Measurements from ENCODE around the gene ABCA12.
"Not testable (repeated sequence)": the region's sequence is repeated elsewhere in the genome, so short reads cannot be mapped to it uniquely, and the experiment has no call there.

ABCA12 gene, protein sequence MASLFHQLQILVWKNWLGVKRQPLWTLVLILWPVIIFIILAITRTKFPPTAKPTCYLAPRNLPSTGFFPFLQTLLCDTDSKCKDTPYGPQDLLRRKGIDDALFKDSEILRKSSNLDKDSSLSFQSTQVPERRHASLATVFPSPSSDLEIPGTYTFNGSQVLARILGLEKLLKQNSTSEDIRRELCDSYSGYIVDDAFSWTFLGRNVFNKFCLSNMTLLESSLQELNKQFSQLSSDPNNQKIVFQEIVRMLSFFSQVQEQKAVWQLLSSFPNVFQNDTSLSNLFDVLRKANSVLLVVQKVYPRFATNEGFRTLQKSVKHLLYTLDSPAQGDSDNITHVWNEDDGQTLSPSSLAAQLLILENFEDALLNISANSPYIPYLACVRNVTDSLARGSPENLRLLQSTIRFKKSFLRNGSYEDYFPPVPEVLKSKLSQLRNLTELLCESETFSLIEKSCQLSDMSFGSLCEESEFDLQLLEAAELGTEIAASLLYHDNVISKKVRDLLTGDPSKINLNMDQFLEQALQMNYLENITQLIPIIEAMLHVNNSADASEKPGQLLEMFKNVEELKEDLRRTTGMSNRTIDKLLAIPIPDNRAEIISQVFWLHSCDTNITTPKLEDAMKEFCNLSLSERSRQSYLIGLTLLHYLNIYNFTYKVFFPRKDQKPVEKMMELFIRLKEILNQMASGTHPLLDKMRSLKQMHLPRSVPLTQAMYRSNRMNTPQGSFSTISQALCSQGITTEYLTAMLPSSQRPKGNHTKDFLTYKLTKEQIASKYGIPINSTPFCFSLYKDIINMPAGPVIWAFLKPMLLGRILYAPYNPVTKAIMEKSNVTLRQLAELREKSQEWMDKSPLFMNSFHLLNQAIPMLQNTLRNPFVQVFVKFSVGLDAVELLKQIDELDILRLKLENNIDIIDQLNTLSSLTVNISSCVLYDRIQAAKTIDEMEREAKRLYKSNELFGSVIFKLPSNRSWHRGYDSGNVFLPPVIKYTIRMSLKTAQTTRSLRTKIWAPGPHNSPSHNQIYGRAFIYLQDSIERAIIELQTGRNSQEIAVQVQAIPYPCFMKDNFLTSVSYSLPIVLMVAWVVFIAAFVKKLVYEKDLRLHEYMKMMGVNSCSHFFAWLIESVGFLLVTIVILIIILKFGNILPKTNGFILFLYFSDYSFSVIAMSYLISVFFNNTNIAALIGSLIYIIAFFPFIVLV (N-terminal part only)

DNA sequence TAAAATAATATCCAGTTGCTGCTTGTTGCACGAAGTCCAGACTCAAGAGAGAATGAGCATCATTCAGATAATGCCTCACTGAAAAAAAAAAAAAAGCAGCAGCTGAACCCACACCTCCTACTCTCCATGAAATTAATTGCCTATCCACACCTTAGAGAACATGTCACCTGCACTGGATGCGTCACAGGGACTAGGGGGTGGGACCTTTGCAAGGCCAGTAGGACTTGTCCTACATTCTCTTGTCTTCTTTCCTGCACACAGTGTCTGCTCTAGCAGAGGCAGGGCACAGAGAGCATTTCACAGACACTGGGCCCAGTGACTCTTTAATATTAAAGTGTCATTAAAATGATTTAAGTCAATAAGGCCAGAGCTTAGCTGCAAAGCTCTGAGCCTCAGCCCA lies at the start of gene ABCA12:
Gene ABCA12, minus strand, starts transcription at position 148 of the 400 bp plus-strand sequence. CDS start 418 bp downstream, outside the sequence.
- DNase-seq: no peak

DNA sequence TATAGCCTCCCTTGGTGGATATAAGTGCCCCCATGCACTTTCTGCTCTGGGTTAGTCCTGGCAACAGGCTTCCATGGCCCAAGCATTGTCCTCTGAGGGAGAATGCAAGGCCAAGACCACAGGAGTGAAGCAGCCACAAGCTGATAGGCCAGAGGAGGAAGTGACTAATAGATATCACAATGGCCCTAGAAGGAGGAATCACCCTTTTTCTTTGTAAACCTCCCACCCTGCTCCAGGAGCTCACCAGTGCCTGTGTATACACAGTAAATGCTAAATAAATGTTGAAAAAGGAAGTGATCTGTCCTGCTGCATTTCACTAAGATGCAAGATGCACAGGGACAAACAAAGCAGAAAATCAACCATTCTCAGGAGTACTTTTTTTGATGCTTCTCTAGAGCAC lies 49.7 kb upstream of the ABCA12 start:
- no peak for DNase-seq

DNA sequence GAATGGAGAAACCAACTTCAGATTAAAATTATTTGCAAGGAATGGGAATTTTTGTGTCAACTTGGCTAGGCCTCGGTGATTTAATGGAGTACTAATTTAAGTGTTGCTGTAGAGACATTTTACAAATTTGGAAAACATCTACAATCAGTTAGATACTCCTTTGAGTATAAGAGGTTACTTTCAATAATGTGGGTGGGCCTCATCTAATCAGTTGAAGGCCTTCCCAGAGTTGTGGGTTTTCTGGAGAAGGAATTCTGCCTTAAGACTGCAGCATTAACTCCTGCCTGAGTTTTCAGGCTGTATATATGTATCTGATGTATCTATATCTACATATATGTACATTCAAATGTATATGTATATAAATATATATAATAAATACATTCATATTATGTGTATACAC lies 47.6 kb upstream of the ABCA12 start:
- DNase-seq: no peak

DNA sequence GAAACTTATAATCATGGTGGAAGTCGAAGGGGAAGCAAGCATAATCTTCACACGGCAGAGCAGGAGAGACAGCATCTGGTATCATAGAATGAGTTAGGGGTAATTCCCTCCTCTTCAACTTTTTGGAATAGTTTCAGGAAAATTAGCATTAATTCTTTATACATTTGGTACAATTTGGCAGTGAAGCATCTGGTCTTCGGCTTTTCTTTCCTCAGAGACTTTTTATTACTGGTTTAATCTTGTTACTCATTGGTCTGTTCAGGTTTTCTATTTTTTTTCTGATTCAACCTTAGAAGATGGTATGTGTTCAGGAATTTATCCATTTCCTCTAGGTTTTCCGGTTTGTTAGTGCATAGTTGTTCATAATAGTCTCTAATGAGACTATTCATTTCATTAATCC lies 39.7 kb upstream of the ABCA12 start:
- no peak for DNase-seq

DNA sequence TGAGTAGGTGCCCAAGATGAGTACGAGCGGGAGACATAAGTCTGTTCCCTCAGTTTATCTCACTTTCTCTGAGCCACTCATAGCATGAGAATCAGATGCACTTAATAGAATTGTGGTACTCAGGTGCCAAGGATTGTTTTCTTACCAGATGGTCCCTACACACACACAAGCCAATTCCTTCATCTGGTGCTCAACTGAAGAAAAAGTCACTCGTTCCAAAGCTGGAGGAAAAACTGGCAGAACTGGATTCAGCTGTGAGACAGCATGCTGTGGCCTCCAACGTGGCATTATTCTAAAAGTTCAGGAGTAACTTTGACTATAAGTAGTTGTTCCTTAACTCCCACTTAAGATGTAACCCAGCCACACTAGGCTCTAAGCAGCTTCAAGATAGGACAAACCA lies 33.4 kb upstream of the ABCA12 start:
- no peak for DNase-seq

DNA sequence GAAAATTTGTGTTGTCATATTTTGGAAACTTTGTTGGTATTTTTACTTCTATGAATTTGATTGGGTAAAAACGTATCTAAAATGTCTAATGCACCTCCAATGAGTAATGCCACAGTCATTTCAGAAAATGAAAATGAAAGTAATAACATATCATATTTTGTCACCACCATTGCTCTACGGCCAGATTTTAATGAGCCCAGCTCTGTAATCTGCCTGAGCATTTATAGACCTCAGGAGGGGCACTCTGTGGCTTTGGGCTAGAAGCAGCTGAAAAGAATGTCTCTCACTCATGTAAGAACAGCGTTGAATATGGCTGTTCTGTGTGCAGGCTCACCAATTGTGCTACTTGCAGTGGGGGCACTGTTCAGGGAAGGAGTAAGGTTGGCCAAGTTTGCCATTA lies 32.7 kb upstream of the ABCA12 start:
- DNase-seq: peak; percentile 4

DNA sequence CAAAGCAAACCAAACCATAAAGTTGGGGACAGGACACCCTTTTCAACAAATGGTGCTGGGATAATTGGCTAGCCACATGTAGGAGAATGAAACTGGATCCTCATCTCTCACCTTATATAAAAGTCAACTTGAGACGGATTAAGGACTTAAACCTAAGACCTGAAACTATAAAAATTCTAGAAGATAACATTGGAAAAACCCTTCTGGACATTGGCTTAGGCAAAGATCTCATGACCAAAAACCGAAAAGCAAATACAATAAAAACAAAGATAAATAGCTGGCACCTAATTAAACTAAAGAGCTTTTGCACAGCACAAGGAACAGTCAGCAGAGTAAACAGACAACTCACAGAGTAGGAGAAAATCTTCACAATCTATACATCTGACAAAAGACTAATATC lies 28.1 kb upstream of the ABCA12 start:
- DNase-seq: not testable (repeated sequence)

DNA sequence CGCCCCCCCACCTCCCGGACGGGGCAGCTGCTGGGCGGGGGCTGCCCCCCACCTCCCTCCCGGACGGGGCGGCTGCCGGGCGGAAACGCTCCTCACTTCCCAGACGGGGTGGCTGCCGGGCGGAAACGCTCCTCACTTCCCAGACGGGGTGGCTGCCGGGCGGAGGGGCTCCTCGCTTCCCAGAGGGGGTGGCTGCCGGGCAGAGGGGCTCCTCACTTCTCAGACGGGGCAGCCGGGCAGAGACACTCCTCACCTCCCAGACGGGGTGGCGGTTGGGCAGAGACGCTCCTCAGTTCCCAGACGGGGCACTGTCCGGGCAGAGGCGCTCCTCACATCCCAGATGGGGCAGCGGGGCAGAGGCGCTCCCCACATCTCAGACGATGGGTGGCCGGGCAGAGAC lies 24.9 kb upstream of the ABCA12 start:
- DNase-seq: not testable (repeated sequence)

DNA sequence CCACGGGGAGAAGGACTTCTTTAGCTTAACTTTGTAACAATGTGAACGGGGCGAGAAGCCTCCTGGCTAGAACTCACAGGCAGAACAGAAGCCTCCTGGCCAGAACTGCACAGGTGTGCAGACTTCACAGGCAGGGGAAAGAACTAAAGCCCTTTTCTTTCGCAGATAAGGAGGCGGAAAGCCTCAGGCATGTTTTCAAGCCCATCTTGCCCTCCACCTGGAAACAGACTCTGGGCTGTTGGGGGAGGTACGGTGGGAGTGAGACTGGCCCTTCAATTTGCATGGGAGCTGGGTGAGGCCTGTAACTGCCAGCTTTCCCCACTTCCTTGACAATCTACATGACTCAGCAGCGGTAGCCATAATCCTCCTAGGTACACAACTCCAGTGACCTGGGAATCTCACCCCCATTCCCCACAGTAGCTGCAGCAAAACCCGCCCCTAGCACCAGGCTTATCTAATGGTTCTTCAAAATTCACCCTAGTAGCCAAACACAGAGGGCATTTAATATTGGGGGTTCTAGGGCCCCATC lies 22.9 kb upstream of the ABCA12 start:
- no peak for DNase-seq

DNA sequence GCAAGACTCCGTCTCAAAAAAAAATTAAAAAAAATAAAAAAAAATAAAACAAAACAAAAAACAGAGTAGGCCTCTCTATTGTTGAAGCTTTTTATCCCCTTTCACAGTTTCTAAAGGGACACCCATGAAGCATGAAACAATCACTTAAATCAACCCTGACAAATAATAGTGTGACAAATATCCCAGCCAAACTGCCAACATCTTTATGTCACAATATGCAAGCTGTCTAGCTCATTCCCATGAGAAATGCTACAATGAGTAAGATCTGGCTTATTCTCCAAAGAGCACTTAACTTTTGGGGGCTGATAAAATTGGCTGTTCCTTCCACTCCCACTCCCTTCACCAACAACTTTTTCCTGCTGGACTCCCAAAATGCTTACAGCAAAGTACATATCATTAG lies 21.7 kb upstream of the ABCA12 start:
- DNase-seq: no peak

DNA sequence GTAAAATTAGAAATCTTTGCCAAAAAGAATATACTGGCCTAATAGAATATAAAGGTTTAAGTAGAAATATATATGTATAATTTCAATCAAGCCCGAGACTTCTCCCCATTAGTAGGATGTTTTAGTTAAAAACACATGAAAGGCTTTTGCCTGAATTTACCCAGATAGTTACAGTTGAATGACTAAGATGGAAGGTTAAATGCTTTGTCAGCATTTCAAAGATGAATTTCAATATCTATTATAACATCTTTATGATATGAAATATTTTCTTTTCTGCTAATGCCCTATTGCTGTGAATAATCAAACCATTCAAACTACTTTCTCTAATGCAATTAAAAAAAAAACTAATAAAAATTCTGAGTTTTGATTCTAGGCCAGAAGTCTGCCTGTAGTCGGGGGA lies 18.0 kb upstream of the ABCA12 start:
- DNase-seq: no peak

DNA sequence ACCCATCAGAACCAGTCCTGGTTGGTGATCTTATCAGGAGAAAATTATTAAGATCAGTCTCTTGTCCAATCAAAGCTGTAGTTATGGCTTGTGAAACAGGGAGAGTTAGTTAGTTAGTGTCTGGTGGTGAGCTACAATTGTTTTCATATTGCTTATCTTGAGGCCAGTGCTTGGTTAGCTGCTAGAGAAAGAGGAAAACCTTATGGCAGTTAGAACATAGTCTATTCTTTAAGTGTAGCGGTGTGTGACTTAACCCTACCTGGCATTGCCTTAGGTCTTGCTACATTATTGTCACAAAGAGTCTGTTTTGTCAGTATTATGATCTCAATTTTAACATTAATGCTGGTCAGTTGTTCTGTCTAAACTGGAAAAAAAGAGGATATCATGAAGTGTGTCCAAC lies 11.5 kb upstream of the ABCA12 start:
- DNase-seq: no peak

DNA sequence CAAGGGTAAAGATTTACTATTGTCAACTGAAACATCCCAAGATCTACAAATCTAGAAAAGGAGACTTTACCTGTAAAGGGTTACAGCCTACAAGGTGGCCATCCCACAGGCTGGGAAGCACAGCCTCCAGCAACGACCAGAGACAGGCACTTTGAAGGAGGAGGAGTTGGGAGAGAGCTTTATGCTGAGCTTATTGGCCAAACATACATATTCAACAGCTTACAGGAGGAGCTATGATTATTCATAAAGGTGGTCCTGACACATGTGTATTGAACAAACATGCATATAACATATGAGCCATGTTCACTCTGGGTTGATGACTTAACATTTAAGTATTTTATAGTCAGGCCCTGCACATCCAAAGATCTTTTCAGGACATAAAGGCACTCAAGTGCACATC lies 11.1 kb upstream of the ABCA12 start:
- no peak for DNase-seq

DNA sequence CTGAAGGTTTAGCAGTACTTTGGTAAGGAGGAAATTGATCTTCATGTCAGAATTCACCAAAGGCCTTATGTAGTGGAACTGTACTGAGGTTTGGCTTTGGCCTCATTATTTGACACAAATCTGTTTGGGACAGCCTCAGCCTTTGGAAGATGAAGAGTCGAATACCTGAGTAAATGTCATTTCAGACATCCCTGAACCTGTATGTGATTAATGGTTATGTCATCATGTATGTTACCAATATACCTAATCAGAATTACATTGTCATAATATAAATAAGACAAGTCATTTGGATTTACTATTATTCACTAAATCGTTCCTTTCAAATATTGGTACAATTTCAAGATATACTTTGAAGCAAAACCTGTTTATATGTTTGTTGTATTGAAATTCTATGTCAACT lies 10.6 kb upstream of the ABCA12 start:
- no peak for DNase-seq

DNA sequence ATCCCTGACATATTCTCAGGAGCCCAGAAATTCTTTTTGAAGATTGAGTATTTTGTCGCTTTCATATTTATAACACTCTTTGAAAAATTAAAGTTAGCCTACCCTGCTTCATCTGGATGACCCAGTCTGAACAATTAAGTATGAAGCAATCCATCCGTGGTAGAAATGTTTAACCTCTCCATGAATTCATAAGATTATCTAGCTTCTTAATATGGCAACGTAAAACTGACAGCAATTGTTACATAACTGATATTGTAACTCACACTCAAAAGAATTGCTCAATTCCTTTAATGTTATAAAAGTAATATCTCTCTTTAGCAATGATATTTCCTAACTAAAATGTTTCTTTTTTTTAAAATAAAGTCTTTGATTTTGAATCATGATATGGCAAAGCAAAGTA lies 7.2 kb upstream of the ABCA12 start:
- no peak for DNase-seq

DNA sequence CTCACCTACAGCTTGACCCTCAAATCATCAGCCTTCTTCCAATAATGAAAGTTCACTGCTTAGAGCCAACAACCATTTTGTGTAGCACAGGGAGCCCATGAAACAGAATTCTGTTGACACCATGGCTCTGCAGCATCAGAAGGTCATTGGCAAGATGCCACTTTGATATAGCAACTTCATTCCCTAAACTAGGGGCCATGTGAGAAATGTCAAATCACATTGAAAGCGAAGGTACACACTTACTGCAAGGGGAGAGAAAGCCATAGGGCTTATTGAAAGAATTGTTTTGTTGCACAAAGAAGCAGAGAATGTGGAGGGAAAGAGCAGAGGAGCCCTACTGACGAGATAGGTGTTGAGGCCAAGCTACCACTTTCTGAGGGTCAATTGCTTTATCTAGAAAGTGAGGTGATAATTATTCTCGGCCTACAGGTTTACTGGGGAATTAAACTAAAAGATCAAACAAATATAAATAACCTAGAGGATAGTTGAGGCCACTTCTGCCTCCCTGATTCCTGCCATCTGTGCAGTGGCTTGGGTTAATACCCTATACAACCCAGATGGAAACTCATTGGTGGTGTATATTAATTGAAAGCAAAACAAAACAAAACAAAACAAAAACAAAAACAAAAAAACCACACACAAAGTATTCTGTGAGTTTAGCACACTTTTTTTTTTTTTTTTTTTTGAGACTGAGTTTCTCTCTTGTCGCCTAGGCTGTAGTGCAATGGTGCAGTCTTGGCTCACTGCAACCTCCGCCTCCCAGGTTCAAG lies 5.9 kb upstream of the ABCA12 start:
- no peak for DNase-seq

DNA sequence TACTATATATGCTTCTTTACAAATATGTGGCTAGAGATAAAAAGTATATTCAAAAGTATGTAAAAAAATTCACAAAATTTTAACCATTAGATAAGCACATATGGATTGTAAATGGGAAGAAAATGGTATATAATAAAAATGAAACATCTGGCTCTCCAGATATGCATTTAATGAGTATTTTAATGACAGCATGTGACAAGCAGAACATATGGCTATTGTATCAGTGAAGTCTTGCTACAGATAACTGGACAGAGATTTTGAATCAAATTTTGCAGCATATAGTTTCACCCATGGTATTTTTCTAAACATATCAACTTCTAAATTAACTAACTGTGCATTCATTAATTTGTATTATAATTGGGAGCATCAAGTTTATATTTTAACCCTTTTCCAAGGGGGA lies 5.0 kb upstream of the ABCA12 start:
- DNase-seq: no peak

DNA sequence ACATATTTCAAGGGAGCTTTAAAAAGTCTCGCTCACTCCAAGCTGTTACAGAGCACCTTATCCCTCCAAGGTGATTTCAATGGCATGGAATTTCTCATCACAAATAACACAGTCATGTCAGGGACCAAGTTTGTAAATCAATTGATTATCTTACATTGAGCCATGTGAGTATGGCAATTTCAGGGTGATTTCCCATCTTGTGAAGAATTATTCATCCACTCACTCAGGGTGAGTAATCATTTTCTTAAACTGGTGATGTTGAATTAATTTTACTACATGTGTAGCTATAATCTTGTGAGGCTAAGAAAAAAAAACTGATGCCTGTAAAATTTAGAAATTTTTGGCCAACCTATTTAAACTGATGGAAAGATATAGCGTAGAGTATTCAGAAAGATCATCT lies 3.3 kb upstream of the ABCA12 start:
- no peak for DNase-seq

DNA sequence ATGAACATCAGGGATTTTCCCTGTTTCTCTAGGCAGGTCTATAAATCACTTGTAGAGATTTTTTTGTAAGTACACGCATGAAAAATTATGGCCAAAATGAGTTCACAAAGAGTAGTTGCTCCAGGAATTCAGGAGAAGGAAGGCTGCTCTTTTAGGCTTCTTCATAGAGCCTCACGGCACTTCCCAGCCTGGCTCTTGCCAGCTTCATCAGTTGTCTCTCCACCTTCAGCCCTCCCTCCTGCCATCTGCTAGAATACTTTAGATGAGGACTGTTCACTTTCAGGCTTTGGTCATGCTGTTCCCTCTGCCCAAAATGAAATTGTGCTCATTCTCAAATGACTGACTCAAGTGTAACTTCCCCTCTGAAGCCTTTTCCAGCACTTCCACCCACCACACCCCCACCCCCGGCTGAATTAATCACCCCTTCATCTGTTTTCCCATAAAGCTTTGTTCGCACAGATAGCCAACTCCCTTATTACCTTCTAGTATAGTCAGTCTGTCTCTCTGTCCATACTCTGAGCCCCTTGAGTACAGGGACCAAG lies 1.8 kb upstream of the ABCA12 start:
- DNase-seq: no peak

DNA sequence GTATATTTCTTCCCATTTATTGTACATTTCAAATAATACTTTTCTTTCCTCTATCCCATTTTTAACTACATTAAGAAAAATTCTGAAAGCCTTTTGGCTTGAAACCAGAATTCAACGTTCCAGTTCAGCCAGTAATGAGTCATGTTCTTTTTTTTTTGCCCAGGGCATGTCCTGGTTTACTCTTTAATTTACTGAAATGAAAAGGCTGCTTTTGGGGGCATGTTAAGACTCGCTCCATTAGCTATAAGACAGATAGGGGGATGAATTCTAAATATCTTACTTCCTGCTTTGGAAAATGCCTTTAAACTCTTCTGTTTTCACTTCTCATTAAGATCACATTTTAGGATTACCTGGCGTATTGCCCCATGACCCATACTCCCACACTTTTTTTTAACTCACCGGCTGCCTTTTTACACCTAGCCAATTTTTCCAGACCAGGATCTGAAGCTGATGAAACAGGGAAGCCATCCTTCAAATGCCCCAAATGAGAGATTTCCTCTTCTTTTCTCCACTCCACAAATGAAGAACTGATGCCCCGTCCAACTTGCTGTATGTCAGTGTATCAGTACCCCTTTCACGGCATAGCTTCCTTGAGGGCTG lies 585 bp downstream of the ABCA12 start:
- DNase-seq: peak; percentile 10

DNA sequence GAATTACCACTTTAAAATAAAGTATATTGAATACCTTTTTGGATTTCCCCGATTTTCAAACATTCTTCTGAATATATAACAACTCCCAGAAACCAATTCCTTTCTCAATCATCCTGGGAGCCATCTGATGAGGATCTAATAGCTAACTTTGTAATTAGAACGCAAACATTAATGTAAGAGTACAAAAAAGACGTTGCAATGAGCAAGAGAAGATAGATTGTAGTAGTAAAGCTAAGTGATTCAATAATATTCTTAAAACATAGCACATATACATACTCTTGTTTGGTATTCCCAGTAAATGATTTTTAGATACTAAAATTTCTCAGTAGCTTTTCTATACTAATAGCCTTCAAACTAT lies 1.1 kb downstream of the ABCA12 start:
- no peak for DNase-seq

Data from fibroblast of skin of right biceps (primary cell).